Lung (tissue), 12 donors: ENCODE data around the gene SEMA5A. TPM values are rescaled to one million over a fixed set of nuclear protein-coding genes. Genes with fewer than 3 reads are reported as not detected.

Source experiments
- ATAC-seq: fragments of 200-7000 bp; cut with Tn5 transposase; one replicate; pipeline ENCODE4 v1.9.1; 2020; ENCODE audit warnings: moderate number of reproducible peaks; ENCODE audit not compliant: insufficient read depth, low FRiP score
- DNase-seq, 3 donors: peaks; one replicate each; pipeline ENCODE4 v3.0.0-alpha.2; 2013 to 2017
- H3K27ac ChIP-seq, 2 donors: one replicate each; pipeline ENCODE4 v1.5.1; 2013; ENCODE audit warnings: mild to moderate bottlenecking in 2 of 2, moderate library complexity in 2 of 2, control low read depth in 1 of 2, inconsistent platforms in 1 of 2, low read depth in 1 of 2, low read length in 1 of 2
- H3K27me3 ChIP-seq, 3 donors: one replicate each; pipeline ENCODE4 v1.5.1; 2013; ENCODE audit warnings: low read length in 2 of 3; ENCODE audit not compliant: control insufficient read depth in 3 of 3, insufficient read depth in 3 of 3
- H3K36me3 ChIP-seq, 4 donors: one replicate each; pipeline ENCODE4 v1.5.1; 2013; ENCODE audit warnings: low read length in 4 of 4, mild to moderate bottlenecking in 1 of 4, moderate library complexity in 1 of 4; ENCODE audit not compliant: control insufficient read depth in 4 of 4, insufficient read depth in 4 of 4
- H3K4me1 ChIP-seq, 5 donors: one replicate each; pipeline ENCODE4 v1.5.1; 2013; ENCODE audit warnings: low read length in 5 of 5, mild to moderate bottlenecking in 2 of 5, moderate library complexity in 1 of 5; ENCODE audit not compliant: control insufficient read depth in 5 of 5, insufficient read depth in 5 of 5
- H3K4me3 ChIP-seq: one replicate; pipeline ENCODE4 v1.5.1; 2013; ENCODE audit warnings: mild to moderate bottlenecking, control low read depth, moderate library complexity
- H3K9ac ChIP-seq, 2 donors: one replicate each; pipeline ENCODE4 v1.5.1; 2013; ENCODE audit warnings: low read length in 2 of 2, control low read depth in 1 of 2; ENCODE audit not compliant: insufficient read depth in 1 of 2
- H3K9me3 ChIP-seq, 4 donors: one replicate each; pipeline ENCODE4 v1.5.1; 2013; ENCODE audit warnings: low read length in 3 of 4, mild to moderate bottlenecking in 1 of 4, moderate library complexity in 1 of 4; ENCODE audit not compliant: control insufficient read depth in 4 of 4, insufficient read depth in 3 of 4
- WGBS, 2 donors: extraction: QIAGEN DNeasy Blood & Tissue Kit; methylation state at CpG; one replicate each; pipeline ENCODE4 v1.1.7; 2013; 5-methylcytosine and 5-hydroxymethylcytosine counted together
- polyA plus RNA-seq, 2 donors: library from polyadenylated mRNA; stranded (reverse); fragments of 200-250 nt; gene quantifications; one replicate each; pipeline ENCODE4 v1.2.1, GENCODE V29; 2013
- total RNA-seq, 2 donors: library from RNA; depleted of rRNA in 1 of 2; stranded (reverse); fragments of >200 nt in 1 of 2; gene quantifications; one replicate each; pipeline ENCODE4 v1.2.1, GENCODE V29; 2014 to 2021
- TF ChIP-seq, protein P1 (sequence below): IDR thresholded peaks from 2 replicates; pipeline ENCODE4 v1.5.1; 2012; ENCODE audit warnings: mild to moderate bottlenecking; ENCODE audit errors: control extremely low read depth, extremely low read depth
- donor health status: control.
- donor health status: control.
- donor health status: Bipolar disorder and iron deficiency.
- donor health status: healthy.
- donor health status: DM: yes; HTN: yes; CAD: no.

SEMA5A gene
- total and polyA plus RNA-seq, 4 donors = 3.1 to 44.9 (median 13.7) TPM

DNA sequence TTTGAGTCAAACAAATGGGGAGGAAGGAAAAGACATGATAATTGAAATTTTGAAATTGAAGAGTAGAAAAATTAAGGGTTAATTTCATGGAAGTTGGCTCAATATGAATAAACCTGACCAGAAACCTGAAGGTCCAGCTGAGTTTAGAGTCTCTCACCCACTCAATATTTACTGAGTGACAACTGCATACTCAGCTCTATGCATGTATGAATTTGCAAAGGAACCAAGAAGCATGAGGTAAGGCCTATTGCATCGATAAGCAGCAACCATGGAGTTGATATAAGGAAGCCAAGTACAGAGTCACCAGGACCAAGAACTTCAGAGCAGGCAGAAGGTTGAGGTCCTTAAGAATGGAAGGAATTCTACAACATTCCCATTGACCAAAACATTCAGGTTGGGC, 163.4 kb downstream of the SEMA5A start:
- DNase-seq = no peak
- 75 to 77% methylated on average over 1 of the region's 1 CpG for WGBS, 2 donors
- H3K36me3 ChIP-seq = peaks cover 0 to 5% (median 2%) of the 10 kb centered on the region in 4 donors

DNA sequence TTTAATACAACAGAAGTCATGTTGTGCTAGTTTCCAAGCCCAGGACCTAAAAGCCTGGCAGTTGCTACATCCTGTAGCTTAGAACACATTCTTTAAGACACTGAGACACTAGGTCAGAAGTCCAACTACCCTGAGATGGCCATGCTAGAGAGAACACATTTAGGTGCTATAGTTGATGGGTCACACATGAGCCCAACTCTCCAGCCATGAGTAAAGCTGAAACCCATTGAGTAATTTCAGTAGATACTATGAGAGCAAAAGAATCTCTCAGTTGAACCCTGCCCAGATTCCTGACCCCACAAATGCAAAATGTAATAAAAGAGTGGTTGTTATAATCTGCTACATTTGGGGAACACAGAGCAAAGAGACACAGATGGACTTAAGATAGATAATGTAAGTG, 164.4 kb downstream of the SEMA5A start:
- H3K4me3 ChIP-seq = no peak overlapping the region
- DNase-seq (no peak), ATAC-seq (no peak)
- peaks cover 0 to 2% (median 0%) of the 10 kb centered on the region in 5 donors for H3K4me1 ChIP-seq
- TF ChIP-seq, protein P1, sequence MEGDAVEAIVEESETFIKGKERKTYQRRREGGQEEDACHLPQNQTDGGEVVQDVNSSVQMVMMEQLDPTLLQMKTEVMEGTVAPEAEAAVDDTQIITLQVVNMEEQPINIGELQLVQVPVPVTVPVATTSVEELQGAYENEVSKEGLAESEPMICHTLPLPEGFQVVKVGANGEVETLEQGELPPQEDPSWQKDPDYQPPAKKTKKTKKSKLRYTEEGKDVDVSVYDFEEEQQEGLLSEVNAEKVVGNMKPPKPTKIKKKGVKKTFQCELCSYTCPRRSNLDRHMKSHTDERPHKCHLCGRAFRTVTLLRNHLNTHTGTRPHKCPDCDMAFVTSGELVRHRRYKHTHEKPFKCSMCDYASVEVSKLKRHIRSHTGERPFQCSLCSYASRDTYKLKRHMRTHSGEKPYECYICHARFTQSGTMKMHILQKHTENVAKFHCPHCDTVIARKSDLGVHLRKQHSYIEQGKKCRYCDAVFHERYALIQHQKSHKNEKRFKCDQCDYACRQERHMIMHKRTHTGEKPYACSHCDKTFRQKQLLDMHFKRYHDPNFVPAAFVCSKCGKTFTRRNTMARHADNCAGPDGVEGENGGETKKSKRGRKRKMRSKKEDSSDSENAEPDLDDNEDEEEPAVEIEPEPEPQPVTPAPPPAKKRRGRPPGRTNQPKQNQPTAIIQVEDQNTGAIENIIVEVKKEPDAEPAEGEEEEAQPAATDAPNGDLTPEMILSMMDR = no peak
- H3K9me3 ChIP-seq = no peaks in the 10 kb centered on the region
- H3K36me3 ChIP-seq = peaks cover 0 to 5% (median 2%) of the 10 kb centered on the region in 4 donors
- no peaks in the 10 kb centered on the region for H3K27me3 ChIP-seq
- no peak overlapping the region for H3K9ac ChIP-seq
- no peak overlapping the region for H3K27ac ChIP-seq

More for the DNA sequence above, 163.4 kb downstream of the SEMA5A start:
- Histone ChIP-seq H3K4me1 (peaks cover 0 to 2% (median 0%) of the 10 kb centered on the region in 5 donors), H3K27me3 (no peaks in the 10 kb centered on the region), H3K27ac (no peak overlapping the region), H3K9ac (no peak overlapping the region), H3K9me3 (no peaks in the 10 kb centered on the region), H3K4me3 (no peak overlapping the region)
- no peak for ATAC-seq
- TF ChIP-seq, protein P1 = no peak

DNA sequence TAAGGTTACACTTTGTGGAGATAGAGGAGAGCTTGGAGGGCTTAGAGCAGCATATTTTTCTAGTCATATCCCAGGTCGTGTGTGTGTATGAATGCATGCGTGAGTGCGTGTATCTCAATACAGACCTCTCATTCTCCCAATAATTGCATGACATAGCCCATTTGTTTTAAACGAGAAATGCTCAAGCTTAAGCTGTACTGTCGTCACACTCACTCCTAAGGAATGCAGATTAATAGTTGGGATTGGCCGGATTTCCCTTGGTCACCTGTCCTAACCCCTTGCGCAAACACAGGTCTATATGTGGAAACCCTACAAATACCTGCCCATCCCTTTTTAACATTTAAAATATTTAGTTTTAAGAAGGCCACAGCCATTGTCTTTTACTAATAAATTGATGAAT, 165.8 kb downstream of the SEMA5A start:
- no peak overlapping the region for H3K27ac ChIP-seq
- no peak overlapping the region for H3K4me3 ChIP-seq
- WGBS, 2 donors = 72 to 87% methylated on average over 7 of the region's 7 CpGs

More for the DNA sequence above, 165.8 kb downstream of the SEMA5A start:
- H3K36me3 ChIP-seq = peaks cover 0 to 5% (median 2%) of the 10 kb centered on the region in 4 donors
- H3K9me3 ChIP-seq = no peaks in the 10 kb centered on the region
- no peak overlapping the region for H3K9ac ChIP-seq
- DNase-seq (no peak), ATAC-seq (no peak)
- H3K27me3 ChIP-seq = no peaks in the 10 kb centered on the region
- peaks cover 0 to 2% (median 0%) of the 10 kb centered on the region in 5 donors for H3K4me1 ChIP-seq
- TF ChIP-seq, protein P1 = no peak
